Mesendoderm (in vitro differentiated cells): ENCODE results near the gene HBM. TPM values are rescaled to one million over a fixed set of nuclear protein-coding genes. Genes with fewer than 3 reads are reported as not detected.

Experiments used
- DNase-seq: peaks from one replicate; pipeline ENCODE4 v3.0.0; 2013
- H2AK5ac ChIP-seq: 2 replicates; pipeline ENCODE4 v1.6.1; 2013; ENCODE audit warnings: low read length, inconsistent platforms
- H2BK120ac ChIP-seq: 2 replicates; pipeline ENCODE4 v1.6.1; 2013; ENCODE audit warnings: low read depth, mild to moderate bottlenecking, low read length, moderate library complexity, mixed read lengths
- H2BK15ac ChIP-seq: replicated peaks from 2 replicates; pipeline ENCODE4 v1.6.1; 2013; ENCODE audit warnings: low read depth, mild to moderate bottlenecking, moderate library complexity
- H2BK5ac ChIP-seq: 2 replicates; pipeline ENCODE4 v1.6.1; 2013; ENCODE audit warnings: low read length, inconsistent platforms
- H3K18ac ChIP-seq: 2 replicates; pipeline ENCODE4 v1.6.1; 2013; ENCODE audit warnings: mild to moderate bottlenecking, low read length, mixed read lengths
- H3K23ac ChIP-seq: one replicate; pipeline ENCODE4 v1.6.1; 2013; ENCODE audit warnings: low read length
- H3K27ac ChIP-seq: 2 replicates; pipeline ENCODE4 v1.5.1; 2013; ENCODE audit warnings: low read depth, mild to moderate bottlenecking, inconsistent platforms, low read length, moderate library complexity
- H3K27me3 ChIP-seq: 2 replicates; pipeline ENCODE4 v1.6.1; 2013; ENCODE audit warnings: low read length, control low read depth, mild to moderate bottlenecking, inconsistent platforms; ENCODE audit not compliant: insufficient read depth, poor library complexity
- H3K36me3 ChIP-seq: 2 replicates; pipeline ENCODE4 v1.6.1; 2013; ENCODE audit warnings: low read length, inconsistent platforms; ENCODE audit not compliant: control insufficient read depth, insufficient read depth
- H3K4ac ChIP-seq: one replicate; pipeline ENCODE4 v1.6.1; 2013; ENCODE audit warnings: low read depth, mild to moderate bottlenecking, low read length, moderate library complexity
- H3K4me1 ChIP-seq: 2 replicates; pipeline ENCODE4 v1.6.1; 2013; ENCODE audit warnings: low read depth, low read length, inconsistent platforms; ENCODE audit not compliant: control insufficient read depth
- H3K4me2 ChIP-seq: 2 replicates; pipeline ENCODE4 v1.6.1; 2013; ENCODE audit warnings: low read length
- H3K4me3 ChIP-seq: 2 replicates; pipeline ENCODE4 v1.5.1; 2013; ENCODE audit warnings: mild to moderate bottlenecking, low read length
- H3K56ac ChIP-seq: one replicate; pipeline ENCODE4 v1.6.1; 2013; ENCODE audit warnings: low read length
- H3K79me1 ChIP-seq: 2 replicates; pipeline ENCODE4 v1.6.1; 2013; ENCODE audit warnings: low read length, inconsistent platforms
- H3K79me2 ChIP-seq: 2 replicates; pipeline ENCODE4 v1.6.1; 2013; ENCODE audit warnings: mild to moderate bottlenecking, low read length; ENCODE audit not compliant: control insufficient read depth, insufficient read depth
- H3K9ac ChIP-seq: 2 replicates; pipeline ENCODE4 v1.6.1; 2013; ENCODE audit warnings: low read length, inconsistent platforms
- H4K5ac ChIP-seq: one replicate; pipeline ENCODE4 v1.6.1; 2013; ENCODE audit warnings: low read length
- H4K8ac ChIP-seq: one replicate; pipeline ENCODE4 v1.6.1; 2013; ENCODE audit warnings: low read depth, mild to moderate bottlenecking, control low read depth, low read length, moderate library complexity
- WGBS: extraction: QIAGEN DNeasy Blood & Tissue Kit; methylation state at CpG from one replicate; pipeline ENCODE4 v1.1.7; 2013; ENCODE audit warnings: low lambda C conversion rate, missing lambda C conversion rate; ENCODE audit not compliant: insufficient coverage; ENCODE audit errors: extremely low coverage; 5-methylcytosine and 5-hydroxymethylcytosine counted together
- polyA plus RNA-seq, 2 experiments: library from polyadenylated mRNA; stranded (reverse); fragments of 200-250 nt; gene quantifications; one replicate each; pipeline ENCODE4 v1.2.3, GENCODE V29; 2013

HBM gene
- not detected for polyA plus RNA-seq (2013, experiment 1 of 2)
- not detected for polyA plus RNA-seq (2013, experiment 2 of 2)

GRCh38 chr16:165539-166374 lies at the start of gene HBM:
HBM (plus strand) TSS chr16:165978; CDS start chr16:165998, 20 bp downstream.
- no peak within 1 kb of the TSS for H3K4me3 ChIP-seq
- no peaks in the 10 kb centered on the region for H3K79me1 ChIP-seq
- H3K79me2 ChIP-seq: no peaks in the 10 kb centered on the region
- no peak within 1 kb of the TSS for H3K9ac ChIP-seq
- no peak within 1 kb of the TSS for H2AK5ac ChIP-seq
- H2BK15ac ChIP-seq: no peak within 1 kb of the TSS
- no peak within 1 kb of the TSS for H2BK5ac ChIP-seq
- peak within 1 kb of the TSS; percentile 14 for H3K4me2 ChIP-seq
- H4K5ac ChIP-seq: no peak within 1 kb of the TSS
- H3K36me3 ChIP-seq: no peaks in the 10 kb centered on the region
- no peak within 1 kb of the TSS for H3K23ac ChIP-seq
- no CpG with 5 or more reads among the region's 75 CpGs for WGBS
- no peak within 1 kb of the TSS for H4K8ac ChIP-seq
- no peak within 1 kb of the TSS for H3K4ac ChIP-seq
- no peak for DNase-seq
- no peaks in the 10 kb centered on the region for H3K4me1 ChIP-seq
- no peak within 1 kb of the TSS for H3K27ac ChIP-seq
- peaks cover 32% of the 10 kb centered on the region for H3K27me3 ChIP-seq
- H3K56ac ChIP-seq: peak within 1 kb of the TSS; percentile 52
- no peak within 1 kb of the TSS for H3K18ac ChIP-seq
- no peak within 1 kb of the TSS for H2BK120ac ChIP-seq

GRCh38 chr16:116015-116414 lies 49.8 kb upstream of the HBM start:
- Histone ChIP-seq H3K79me2 (no peaks in the 10 kb centered on the region), H3K4me2 (no peak overlapping the region), H3K9ac (no peak overlapping the region), H2BK15ac (no peak overlapping the region), H3K27ac (no peak overlapping the region), H4K5ac (no peak overlapping the region), H3K18ac (no peak overlapping the region), H3K36me3 (peaks cover 2% of the 10 kb centered on the region), H3K79me1 (no peaks in the 10 kb centered on the region), H3K23ac (no peak overlapping the region), H2BK120ac (no peak overlapping the region), H3K4me3 (no peak overlapping the region), H4K8ac (no peak overlapping the region), H2AK5ac (no peak overlapping the region), H3K4me1 (peaks cover 5% of the 10 kb centered on the region), H3K27me3 (no peaks in the 10 kb centered on the region), H3K56ac (no peak overlapping the region), H2BK5ac (no peak overlapping the region), H3K4ac (no peak overlapping the region)
- DNase-seq: no peak
- no CpG with 5 or more reads among the region's 7 CpGs for WGBS

- Histone ChIP-seq H3K56ac (no peak overlapping the region), H3K79me1 (no peaks in the 10 kb centered on the region), H3K27me3 (no peaks in the 10 kb centered on the region), H3K4me2 (no peak overlapping the region), H3K79me2 (no peaks in the 10 kb centered on the region), H3K9ac (no peak overlapping the region), H3K36me3 (no peaks in the 10 kb centered on the region), H2BK15ac (no peak overlapping the region), H3K4me1 (peaks cover 5% of the 10 kb centered on the region), H4K5ac (no peak overlapping the region), H2AK5ac (no peak overlapping the region), H2BK5ac (no peak overlapping the region), H3K4me3 (no peak overlapping the region), H2BK120ac (no peak overlapping the region), H3K27ac (no peak overlapping the region), H3K23ac (no peak overlapping the region), H3K18ac (no peak overlapping the region), H4K8ac (no peak overlapping the region), H3K4ac (no peak overlapping the region)
- peak; percentile 74 for DNase-seq
- WGBS: no CpG with 5 or more reads among the region's 19 CpGs
Observed at GRCh38 chr16:117379-118365, 48.1 kb upstream of the HBM start.

- H2BK120ac ChIP-seq: no peak overlapping the region
- H3K56ac ChIP-seq: no peak overlapping the region
- no peak overlapping the region for H3K4me2 ChIP-seq
- no peak overlapping the region for H3K4ac ChIP-seq
- no peaks in the 10 kb centered on the region for H3K27me3 ChIP-seq
- no peak for DNase-seq
- no peaks in the 10 kb centered on the region for H3K4me1 ChIP-seq
- WGBS: no CpG with 5 or more reads among the region's 2 CpGs
- no peak overlapping the region for H4K5ac ChIP-seq
- no peak overlapping the region for H2BK5ac ChIP-seq
- H3K36me3 ChIP-seq: no peaks in the 10 kb centered on the region
- H4K8ac ChIP-seq: no peak overlapping the region
- no peak overlapping the region for H2BK15ac ChIP-seq
- H3K79me2 ChIP-seq: no peaks in the 10 kb centered on the region
- no peak overlapping the region for H2AK5ac ChIP-seq
- H3K27ac ChIP-seq: no peak overlapping the region
- H3K4me3 ChIP-seq: no peak overlapping the region
- H3K18ac ChIP-seq: no peak overlapping the region
- no peak overlapping the region for H3K23ac ChIP-seq
- H3K9ac ChIP-seq: no peak overlapping the region
- no peaks in the 10 kb centered on the region for H3K79me1 ChIP-seq
Observed at GRCh38 chr16:118857-119256, 46.9 kb upstream of the HBM start.

- no peak overlapping the region for H4K5ac ChIP-seq
- no peak overlapping the region for H3K4me3 ChIP-seq
- H3K4me2 ChIP-seq: no peak overlapping the region
- no peak overlapping the region for H4K8ac ChIP-seq
- H3K27me3 ChIP-seq: no peaks in the 10 kb centered on the region
- no peak overlapping the region for H3K9ac ChIP-seq
- WGBS: no CpG with 5 or more reads among the region's 5 CpGs
- H3K36me3 ChIP-seq: no peaks in the 10 kb centered on the region
- H3K27ac ChIP-seq: no peak overlapping the region
- no peak overlapping the region for H3K4ac ChIP-seq
- no peak overlapping the region for H3K56ac ChIP-seq
- no peak overlapping the region for H3K23ac ChIP-seq
- DNase-seq: no peak
- H3K18ac ChIP-seq: no peak overlapping the region
- no peak overlapping the region for H2BK15ac ChIP-seq
- H2AK5ac ChIP-seq: no peak overlapping the region
- H3K79me1 ChIP-seq: no peaks in the 10 kb centered on the region
- H2BK5ac ChIP-seq: no peak overlapping the region
- no peaks in the 10 kb centered on the region for H3K4me1 ChIP-seq
- no peak overlapping the region for H2BK120ac ChIP-seq
- H3K79me2 ChIP-seq: no peaks in the 10 kb centered on the region
Observed at GRCh38 chr16:119295-119694, 46.5 kb upstream of the HBM start.
